ENCODE data around the gene NUP43.

Gene NUP43

GRCh38 chr6:149681209-149681608, 65.1 kb downstream of the NUP43 start:
- DNase-seq (ENCODE audit: low spot score) (no peak), ATAC-seq (ENCODE audit: low read depth) (no peak)
- TF ChIP-seq CTCF (IDR thresholded peaks at IDR 0.05; ENCODE audit: poor library complexity, severe bottlenecking), result no peak
- Histone ChIP-seq H3K36me3 (ENCODE audit: low read depth) (peaks cover 72% of the 10 kb centered on the region), H3K9me3 (ENCODE audit: severe bottlenecking) (no peaks in the 10 kb centered on the region), H3K4me1 (ENCODE audit: insufficient read depth, poor library complexity, severe bottlenecking) (no peaks in the 10 kb centered on the region), H3K4me3 (ENCODE audit: severe bottlenecking) (no peak overlapping the region), H3K27me3 (ENCODE audit: insufficient read depth, poor library complexity, severe bottlenecking) (no peaks in the 10 kb centered on the region), H3K27ac (ENCODE audit: poor library complexity, severe bottlenecking) (no peak overlapping the region)

GRCh38 chr6:149680503-149680902, 65.8 kb downstream of the NUP43 start:
- Histone ChIP-seq H3K4me3 (ENCODE audit: severe bottlenecking) (no peak overlapping the region), H3K9me3 (ENCODE audit: severe bottlenecking) (no peaks in the 10 kb centered on the region), H3K36me3 (ENCODE audit: low read depth) (peaks cover 79% of the 10 kb centered on the region), H3K27ac (ENCODE audit: poor library complexity, severe bottlenecking) (no peak overlapping the region), H3K4me1 (ENCODE audit: insufficient read depth, poor library complexity, severe bottlenecking) (no peaks in the 10 kb centered on the region), H3K27me3 (ENCODE audit: insufficient read depth, poor library complexity, severe bottlenecking) (no peaks in the 10 kb centered on the region)
- TF ChIP-seq CTCF (IDR thresholded peaks at IDR 0.05; ENCODE audit: poor library complexity, severe bottlenecking), result no peak
- ATAC-seq (ENCODE audit: low read depth) (no peak), DNase-seq (ENCODE audit: low spot score) (no peak)

Measured in RWPE2 (cell line).